GM18507 (cell line): Measurements from ENCODE around the gene SNRPD2.
A peak's percentile ranks its signal among the peaks of the same experiment; 100 is the strongest.
"Not testable (repeated sequence)": the region's sequence is repeated elsewhere in the genome, so short reads cannot be mapped to it uniquely, and the experiment has no call there.

Experiments used
- DNase-seq: peaks from one replicate; pipeline ENCODE4 v3.0.0; 2011; ENCODE audit warnings: low read depth; ENCODE audit not compliant: insufficient read length; ENCODE audit errors: extremely low spot score
- FAIRE-seq: peaks from 2 replicates; lab custom pipeline; 2011; peaks lifted over from hg19 to GRCh38; lab: Jason Lieb, UNC

The SNRPD2 gene

GRCh38 chr19:45691516-45692186 is at the start of gene SNRPD2:
SNRPD2 (minus strand) TSS chr19:45691953; CDS start chr19:45691888, 65 bp downstream.
- DNase-seq (peak; percentile 80), FAIRE-seq (no peak)

GRCh38 chr19:45739498-45740439 is 48.0 kb upstream of the SNRPD2 start:
- DNase-seq (no peak), FAIRE-seq (no peak)

GRCh38 chr19:45733160-45733810 is 41.5 kb upstream of the SNRPD2 start, which contains the start of gene MEIOSIN:
MEIOSIN (plus strand) TSS chr19:45733439; CDS start chr19:45735377, 1,938 bp downstream.
- no peak for FAIRE-seq

GRCh38 chr19:45730368-45731288 is 38.9 kb upstream of the SNRPD2 start, which contains the start of gene FBXO46:
FBXO46 (minus strand) TSS chr19:45730896; CDS start chr19:45713495, 17,401 bp downstream.
- DNase-seq (peak; percentile 94), FAIRE-seq (peak; percentile 99)

More at GRCh38 chr19:45733160-45733810, 41.5 kb upstream of the SNRPD2 start, which contains the start of gene MEIOSIN:
- DNase-seq, result no peak

- FAIRE-seq (peak; percentile 81), DNase-seq (no peak)
These were observed 38.1 kb upstream of the SNRPD2 start for GRCh38 chr19:45729800-45730290.

- DNase-seq, FAIRE-seq: not testable (repeated sequence)
These were observed 36.9 kb upstream of the SNRPD2 start for GRCh38 chr19:45728683-45729082.

GRCh38 chr19:45720065-45720464 is 28.3 kb upstream of the SNRPD2 start:
- DNase-seq, FAIRE-seq: not testable (repeated sequence)

GRCh38 chr19:45717983-45718650 is 26.4 kb upstream of the SNRPD2 start:
- DNase-seq (no peak), FAIRE-seq (no peak)

GRCh38 chr19:45717131-45717982 is 25.6 kb upstream of the SNRPD2 start:
- peak; percentile 97 for DNase-seq
- peak; percentile 100 for FAIRE-seq

- no peak for DNase-seq
- FAIRE-seq, result peak; percentile 38
These were observed 24.8 kb upstream of the SNRPD2 start for GRCh38 chr19:45716359-45717130.

- FAIRE-seq (no peak), DNase-seq (no peak)
These were observed 23.4 kb upstream of the SNRPD2 start for GRCh38 chr19:45715139-45715538.

GRCh38 chr19:45713141-45713540 is 21.4 kb upstream of the SNRPD2 start:
- no peak for FAIRE-seq
- no peak for DNase-seq

- DNase-seq (no peak), FAIRE-seq (no peak)
These were observed 20.9 kb upstream of the SNRPD2 start for GRCh38 chr19:45712699-45713067.

- no peak for DNase-seq
- FAIRE-seq, result no peak
These were observed 20.3 kb upstream of the SNRPD2 start for GRCh38 chr19:45711851-45712698.

- DNase-seq (no peak), FAIRE-seq (no peak)
These were observed 18.8 kb upstream of the SNRPD2 start for GRCh38 chr19:45710356-45711130.
